ENCODE results near the gene HSPBAP1.

The HSPBAP1 gene

GRCh38 chr3:122793568-122794416 lies at the start of gene HSPBAP1:
HSPBAP1 (minus strand) TSS chr3:122793831; CDS start chr3:122793680, 151 bp downstream.
- peak; percentile 66 for FAIRE-seq

DNA sequence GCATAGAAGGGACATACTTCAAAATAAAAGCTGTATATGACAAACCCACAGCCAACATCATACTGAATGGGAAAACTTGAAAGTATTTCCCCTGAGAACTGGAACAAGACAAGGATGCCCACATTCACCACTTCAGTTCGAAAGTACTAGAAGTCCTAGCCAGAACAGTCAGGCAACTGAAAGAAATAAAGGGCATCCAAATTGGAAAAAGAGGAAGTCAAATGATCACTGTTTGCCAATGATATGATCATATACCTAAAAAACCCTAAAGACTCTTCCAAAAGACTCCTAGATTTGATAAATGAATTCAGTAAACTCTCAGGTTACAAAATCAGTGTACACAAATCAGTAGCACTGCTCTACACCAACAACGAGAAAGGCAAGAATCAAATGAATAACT lies 42.0 kb upstream of the HSPBAP1 start:
- DNase-seq (ENCODE audit: low spot score) (no peak), FAIRE-seq (no peak)

More at GRCh38 chr3:122793568-122794416, at the start of gene HSPBAP1:
- DNase-seq (ENCODE audit: low spot score), result peak; percentile 94

GRCh38 chr3:122828281-122828680 lies 34.6 kb upstream of the HSPBAP1 start:
- FAIRE-seq, result no peak
- DNase-seq (ENCODE audit: low spot score), result no peak

- no peak for FAIRE-seq
Observed at GRCh38 chr3:122826278-122826677, 32.6 kb upstream of the HSPBAP1 start.

DNA sequence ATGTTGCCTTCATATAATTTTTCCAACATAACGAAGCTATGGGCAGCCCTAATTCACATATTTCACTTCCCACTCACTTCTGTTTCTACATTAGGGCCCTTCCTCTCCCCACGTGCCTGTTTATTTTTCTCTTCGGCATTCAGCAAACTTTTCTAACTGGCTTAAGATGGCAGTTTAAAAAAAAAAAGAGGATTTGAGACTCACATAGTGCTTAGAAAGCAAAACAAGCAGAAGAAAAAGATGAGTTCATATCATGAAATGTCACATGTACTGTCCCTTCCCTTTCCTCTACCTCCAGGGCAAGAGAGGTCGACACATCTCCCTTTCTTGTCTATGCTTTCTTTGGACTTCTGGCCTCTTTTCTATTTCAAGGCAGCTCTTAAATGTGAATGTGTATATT lies 31.8 kb upstream of the HSPBAP1 start:
- FAIRE-seq (no peak), DNase-seq (ENCODE audit: low spot score) (no peak)

More at GRCh38 chr3:122826278-122826677, 32.6 kb upstream of the HSPBAP1 start:
- no peak for DNase-seq (ENCODE audit: low spot score)

DNA sequence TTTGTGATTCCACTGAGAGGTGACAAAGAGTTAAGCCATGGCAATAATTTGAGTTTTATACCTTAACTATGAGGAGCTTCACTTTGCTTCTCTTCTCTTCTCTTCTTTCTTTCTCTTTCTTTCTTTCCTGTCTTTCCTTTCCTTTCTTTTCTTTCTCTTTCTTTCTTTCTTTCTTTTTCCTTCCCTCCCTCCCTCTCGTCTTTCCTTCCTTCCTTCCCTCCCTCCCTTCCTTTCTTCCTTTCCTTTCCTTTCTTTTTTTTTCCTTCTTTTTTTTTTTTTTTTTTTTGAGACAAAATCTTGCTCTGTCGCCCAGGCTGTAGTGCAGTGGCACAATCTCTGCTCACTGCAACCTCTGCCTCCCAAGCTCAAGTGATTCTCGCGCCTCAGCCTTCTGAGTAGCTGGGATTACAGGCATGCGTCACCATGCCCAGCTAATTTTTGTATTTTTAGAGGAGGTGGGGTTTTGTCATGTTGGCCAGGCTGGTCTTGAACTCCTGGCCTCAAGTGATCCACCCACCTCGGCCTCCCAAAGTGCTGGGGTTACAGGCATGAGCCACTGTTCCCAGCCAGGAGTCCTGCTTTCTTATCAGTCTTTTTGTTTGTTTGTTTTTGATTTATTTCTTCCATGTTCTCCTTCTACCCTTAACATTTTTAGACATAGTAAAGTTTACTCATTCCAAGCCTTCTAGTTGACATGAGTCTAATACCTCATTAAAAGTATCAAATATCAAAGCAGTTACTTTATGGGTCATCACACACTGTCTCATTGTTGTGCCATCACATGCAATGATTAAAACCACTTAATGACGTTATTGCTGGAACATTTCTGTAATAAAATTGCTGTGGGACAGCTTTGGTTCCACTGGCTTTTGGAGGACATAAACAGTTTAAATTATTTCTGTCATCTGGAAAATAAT lies 31.1 kb upstream of the HSPBAP1 start:
- FAIRE-seq, result no peak
- peak; percentile 22 for DNase-seq (ENCODE audit: low spot score)

DNA sequence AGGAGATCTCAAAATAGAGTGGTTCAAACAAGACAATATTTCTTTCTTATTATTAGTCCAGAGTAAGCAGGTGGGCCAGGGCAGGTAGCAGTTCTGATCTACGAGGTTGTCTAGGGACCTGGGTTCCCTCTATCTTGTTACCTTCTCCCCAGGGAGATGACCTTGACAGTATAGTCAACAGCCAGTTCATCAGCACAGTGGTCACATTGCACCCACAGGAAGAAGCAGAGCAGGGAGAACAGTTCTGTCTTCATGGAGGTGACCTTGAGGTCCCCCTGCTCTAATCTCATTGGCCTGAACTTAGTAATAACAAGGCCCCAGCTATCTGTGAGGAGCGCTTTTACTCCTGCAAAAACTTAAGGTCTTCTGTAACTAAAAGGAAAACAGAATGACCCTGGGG lies 23.0 kb upstream of the HSPBAP1 start:
- FAIRE-seq (no peak), DNase-seq (ENCODE audit: low spot score) (no peak)

- FAIRE-seq, result no peak
- DNase-seq (ENCODE audit: low spot score), result no peak
Observed at GRCh38 chr3:122810734-122811133, 17.1 kb upstream of the HSPBAP1 start.

DNA sequence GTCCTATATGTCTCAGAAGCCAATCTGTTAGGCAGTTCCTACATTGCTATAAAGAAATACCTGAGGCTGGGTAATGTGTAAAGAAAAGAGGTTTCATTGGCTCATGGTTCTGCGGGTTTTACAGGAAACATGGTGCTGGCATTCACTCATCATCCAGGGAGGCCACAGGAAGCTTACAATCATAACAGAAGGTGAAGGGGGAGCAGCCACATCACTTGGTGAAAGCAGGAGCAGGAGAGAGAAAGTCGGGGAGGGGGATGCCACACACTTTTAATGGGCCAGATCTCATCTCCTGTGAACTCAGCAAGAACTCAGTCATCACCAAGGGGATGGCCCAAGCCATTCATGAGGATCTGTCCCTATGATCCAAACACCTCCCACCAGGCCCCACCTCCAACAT lies 10.3 kb upstream of the HSPBAP1 start:
- DNase-seq (ENCODE audit: low spot score) (no peak), FAIRE-seq (peak; percentile 58)

DNA sequence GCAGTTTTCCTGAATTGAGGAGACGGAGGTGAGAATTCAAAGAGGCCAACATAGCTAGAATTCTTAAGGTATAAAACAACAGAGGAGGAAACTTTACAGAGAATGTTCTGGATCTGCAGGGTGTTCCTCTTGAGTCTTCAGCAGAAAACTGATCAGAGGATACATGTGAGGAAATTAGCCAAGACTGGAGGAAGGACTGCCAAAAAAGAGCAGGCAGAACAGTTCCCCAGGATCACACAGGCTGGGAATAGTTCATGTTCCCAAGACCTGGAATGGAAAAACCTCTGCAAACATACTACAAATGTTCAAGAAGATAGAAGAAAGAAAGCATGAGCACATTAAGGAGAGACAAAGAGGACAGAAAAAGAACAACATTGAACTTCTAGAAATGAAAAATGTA lies 8.7 kb upstream of the HSPBAP1 start:
- DNase-seq (ENCODE audit: low spot score), result no peak
- no peak for FAIRE-seq

DNA sequence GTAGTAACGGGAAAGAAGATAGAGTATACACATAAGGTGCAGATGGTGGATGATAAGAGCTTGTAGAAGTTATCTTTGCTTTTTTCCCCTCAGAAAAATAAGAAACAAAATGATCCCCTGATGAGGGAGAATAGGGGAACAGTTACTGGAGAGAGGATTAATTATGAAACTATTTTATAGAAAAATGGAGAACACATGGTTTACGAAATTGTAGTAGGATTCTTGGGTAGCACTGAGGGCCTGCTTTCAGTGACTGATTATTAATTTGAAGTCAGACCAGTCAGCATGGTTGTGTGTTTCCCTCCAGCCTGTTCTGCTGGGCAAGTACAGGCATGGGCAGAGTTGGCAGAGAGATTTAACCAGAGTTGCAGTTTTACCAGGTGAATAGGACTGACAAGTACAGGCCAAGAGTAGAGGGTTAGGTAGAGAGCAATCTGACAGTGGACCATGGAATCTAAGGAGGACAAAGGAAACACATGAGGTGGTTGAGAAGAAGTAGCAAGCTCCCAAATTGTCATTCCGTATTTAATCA lies 7.1 kb upstream of the HSPBAP1 start:
- DNase-seq (ENCODE audit: low spot score) (no peak), FAIRE-seq (no peak)

- DNase-seq (ENCODE audit: low spot score), result no peak
- no peak for FAIRE-seq
Observed at GRCh38 chr3:122800031-122800430, 6.4 kb upstream of the HSPBAP1 start.

DNA sequence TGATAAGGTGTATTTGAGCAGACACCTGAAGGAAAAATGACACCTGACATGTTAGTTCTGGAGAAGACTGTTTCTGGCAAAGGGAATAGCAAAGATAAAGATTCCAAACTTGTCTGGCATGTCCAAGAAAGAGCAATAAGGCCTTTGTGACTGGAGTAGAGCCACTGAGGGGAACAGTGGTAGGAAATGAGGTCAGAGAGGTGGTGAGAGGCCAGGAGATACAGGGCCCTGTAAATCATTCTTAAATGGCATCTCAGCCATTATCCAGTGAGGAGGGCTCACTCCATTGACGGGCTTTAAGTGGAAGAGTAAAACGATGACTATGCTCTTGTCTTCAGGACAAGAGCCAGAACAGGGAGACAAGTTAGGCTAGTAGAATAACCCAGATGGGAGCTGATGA lies 5.7 kb upstream of the HSPBAP1 start:
- FAIRE-seq (no peak), DNase-seq (ENCODE audit: low spot score) (no peak)

- DNase-seq (ENCODE audit: low spot score), result no peak
Observed at GRCh38 chr3:122797291-122797690, 3.7 kb upstream of the HSPBAP1 start.

DNA sequence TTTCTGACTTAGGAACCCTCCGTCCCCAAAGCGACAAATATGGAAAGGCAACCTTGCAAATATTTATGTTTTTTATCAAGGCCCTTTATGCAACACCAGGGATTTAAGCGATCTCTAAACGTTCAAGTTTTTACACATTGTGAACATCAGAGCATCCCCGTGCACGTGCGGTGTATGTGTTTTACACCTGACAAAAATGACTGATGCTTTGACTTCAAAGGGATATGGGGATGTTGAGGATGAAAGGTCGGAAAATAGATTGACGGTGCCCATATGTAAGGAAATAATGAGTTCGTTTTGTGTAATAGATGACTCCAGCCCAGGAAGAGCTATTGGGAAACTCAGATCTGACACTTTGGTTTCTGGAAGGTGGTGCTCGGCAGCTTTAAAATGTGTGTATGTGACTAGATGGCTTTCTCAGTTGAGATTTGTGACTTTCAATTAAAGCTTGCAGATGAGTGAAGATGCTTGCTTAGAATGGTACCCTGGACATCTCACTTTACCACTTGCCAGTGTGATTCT lies 2.1 kb upstream of the HSPBAP1 start:
- DNase-seq (ENCODE audit: low spot score) (no peak), FAIRE-seq (no peak)

More at GRCh38 chr3:122797291-122797690, 3.7 kb upstream of the HSPBAP1 start:
- no peak for FAIRE-seq

- DNase-seq (ENCODE audit: low spot score) (peak; percentile 96), FAIRE-seq (peak; percentile 95)
Observed at GRCh38 chr3:122794779-122795673, 1.4 kb upstream of the HSPBAP1 start, which contains the start of gene SLC49A4. SLC49A4 (plus strand) TSS chr3:122795069; CDS start chr3:122795193, 124 bp downstream.

GRCh38 chr3:122794483-122794778 lies 800 bp upstream of the HSPBAP1 start:
- FAIRE-seq (no peak), DNase-seq (ENCODE audit: low spot score) (no peak)

DNA sequence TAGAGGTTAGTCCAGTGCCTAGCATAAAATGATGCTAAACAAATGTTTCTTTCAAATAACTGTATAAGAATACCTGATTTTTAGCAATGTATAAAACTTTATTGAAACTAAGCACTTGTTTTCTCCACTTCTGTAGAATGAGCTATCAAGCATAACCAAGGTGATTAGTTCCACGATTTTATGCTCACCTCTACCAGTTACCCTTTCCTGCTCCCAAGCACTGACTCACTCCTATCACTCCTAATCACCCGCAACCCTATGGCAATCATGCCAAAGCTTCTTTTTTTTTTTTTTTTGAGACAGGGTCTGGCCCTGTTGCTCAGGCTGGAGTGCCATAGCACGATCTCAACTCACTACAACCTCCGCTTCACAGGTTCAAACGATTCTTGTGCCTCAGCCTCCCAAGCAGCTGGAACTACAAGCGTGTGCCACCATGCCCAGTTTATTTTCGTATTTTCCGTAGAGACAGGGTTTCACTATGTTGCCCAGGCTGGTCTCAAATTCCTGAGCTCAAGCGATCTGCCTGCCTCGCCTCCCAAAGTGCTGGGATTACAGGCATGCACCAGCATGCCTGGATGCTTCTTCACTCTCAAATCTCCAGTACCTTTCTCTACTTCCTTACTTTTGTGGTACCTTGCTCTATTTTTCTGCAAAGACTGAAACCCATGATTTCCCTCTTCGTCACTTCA lies 3.9 kb downstream of the HSPBAP1 start:
- DNase-seq (ENCODE audit: low spot score), result no peak
- no peak for FAIRE-seq

DNA sequence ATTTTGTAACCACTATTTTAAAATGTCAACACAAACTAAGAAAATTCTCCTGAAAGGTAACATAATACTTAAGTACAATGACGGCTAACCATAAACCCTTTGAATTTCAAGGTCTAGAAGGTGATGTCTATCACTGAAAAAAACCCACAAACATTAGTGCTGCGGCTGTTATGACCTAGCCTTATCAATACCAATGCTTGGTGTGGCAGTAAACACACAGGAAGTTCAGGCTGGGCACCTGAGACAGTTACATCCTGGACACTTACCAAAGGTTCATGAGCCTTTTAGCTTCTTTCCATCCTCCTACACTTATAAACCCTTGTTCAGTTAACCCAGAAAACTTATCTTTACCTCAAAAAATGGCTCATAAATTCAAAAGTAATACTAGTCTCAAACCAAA lies 5.8 kb downstream of the HSPBAP1 start:
- no peak for FAIRE-seq
- no peak for DNase-seq (ENCODE audit: low spot score)

- DNase-seq (ENCODE audit: low spot score) (peak; percentile 32), FAIRE-seq (no peak)
Observed at GRCh38 chr3:122786066-122786465, 7.6 kb downstream of the HSPBAP1 start.

All from urothelium cell line (cell line).